ENCODE results near the gene MCM3AP.

The MCM3AP gene

GRCh38 chr21:46221664-46222435, 63.6 kb downstream of the MCM3AP start:
- in situ Hi-C loops (cut with MboI; ENCODE audit: low sequenced_read_pairs, unreplicated experiment) = no loop called here
- TF ChIP-seq CTCF (IDR thresholded peaks at IDR 0.05; ENCODE audit: borderline replicate concordance, control extremely low read depth, extremely low read depth, insufficient read depth, missing control alignments) = no peak
- DNase-seq (ENCODE audit: low spot score) = no peak

- no peak for DNase-seq (ENCODE audit: low spot score)
- no peak for TF ChIP-seq CTCF (IDR thresholded peaks at IDR 0.05; ENCODE audit: borderline replicate concordance, control extremely low read depth, extremely low read depth, insufficient read depth, missing control alignments)
- in situ Hi-C loops (cut with MboI; ENCODE audit: low sequenced_read_pairs, unreplicated experiment) = no loop called here
These were observed 64.6 kb downstream of the MCM3AP start for GRCh38 chr21:46220847-46221246.

- DNase-seq (ENCODE audit: low spot score) = no peak
- in situ Hi-C loops (cut with MboI; ENCODE audit: low sequenced_read_pairs, unreplicated experiment) = no loop called here
- TF ChIP-seq CTCF (IDR thresholded peaks at IDR 0.05; ENCODE audit: borderline replicate concordance, control extremely low read depth, extremely low read depth, insufficient read depth, missing control alignments) = no peak
These were observed 65.1 kb downstream of the MCM3AP start for GRCh38 chr21:46220275-46220810.

- in situ Hi-C loops (cut with MboI; ENCODE audit: low sequenced_read_pairs, unreplicated experiment) = no loop called here
- peak; percentile 13 for DNase-seq (ENCODE audit: low spot score)
- TF ChIP-seq CTCF (IDR thresholded peaks at IDR 0.05; ENCODE audit: borderline replicate concordance, control extremely low read depth, extremely low read depth, insufficient read depth, missing control alignments) = no peak
These were observed 65.7 kb downstream of the MCM3AP start for GRCh38 chr21:46219591-46220239.

- in situ Hi-C loops (cut with MboI; ENCODE audit: low sequenced_read_pairs, unreplicated experiment) = no loop called here
- peak; percentile 9 for DNase-seq (ENCODE audit: low spot score)
- no peak for TF ChIP-seq CTCF (IDR thresholded peaks at IDR 0.05; ENCODE audit: borderline replicate concordance, control extremely low read depth, extremely low read depth, insufficient read depth, missing control alignments)
These were observed 66.4 kb downstream of the MCM3AP start for GRCh38 chr21:46218906-46219590.

GRCh38 chr21:46217511-46218196, 67.8 kb downstream of the MCM3AP start:
- no peak for TF ChIP-seq CTCF (IDR thresholded peaks at IDR 0.05; ENCODE audit: borderline replicate concordance, control extremely low read depth, extremely low read depth, insufficient read depth, missing control alignments)
- in situ Hi-C loops (cut with MboI; ENCODE audit: low sequenced_read_pairs, unreplicated experiment) = no loop called here
- peak; percentile 12 for DNase-seq (ENCODE audit: low spot score)

Measured in GM13976 (cell line).